KOPT-K1 (cell line): ENCODE measurements around the gene LRP1B.

Experiments
- H3K27ac ChIP-seq: fragments of 200-600 bp; sonication (generic); 2 replicates; pipeline ENCODE4 v1.5.1; 2016; ENCODE audit warnings: antibody characterized with exemption, mild to moderate bottlenecking, low read depth, low read length; ENCODE audit not compliant: poor library complexity, severe bottlenecking
- H3K36me3 ChIP-seq: fragments of 200-600 bp; sonication (generic); 2 replicates; pipeline ENCODE4 v1.5.1; 2017; ENCODE audit warnings: antibody characterized with exemption, mild to moderate bottlenecking, low read length, moderate library complexity; ENCODE audit not compliant: insufficient read depth
- H3K9me3 ChIP-seq: fragments of 200-600 bp; sonication (generic); 2 replicates; pipeline ENCODE4 v1.5.1; 2017; ENCODE audit warnings: antibody characterized with exemption, low read length, mild to moderate bottlenecking; ENCODE audit not compliant: insufficient read depth, poor library complexity, severe bottlenecking

LRP1B gene

GRCh38 chr2:140201572-140201971 is 1929.2 kb downstream of the LRP1B start:
- H3K9me3 ChIP-seq: no peaks in the 10 kb centered on the region
- H3K36me3 ChIP-seq: no peaks in the 10 kb centered on the region
- no peak overlapping the region for H3K27ac ChIP-seq

- H3K27ac ChIP-seq: no peak overlapping the region
- no peaks in the 10 kb centered on the region for H3K9me3 ChIP-seq
- H3K36me3 ChIP-seq: no peaks in the 10 kb centered on the region
Observed at GRCh38 chr2:140200764-140201163, 1930.1 kb downstream of the LRP1B start.

- H3K36me3 ChIP-seq: no peaks in the 10 kb centered on the region
Observed at GRCh38 chr2:140200307-140200706, 1930.5 kb downstream of the LRP1B start.

GRCh38 chr2:140199312-140199711 is 1931.5 kb downstream of the LRP1B start:
- no peaks in the 10 kb centered on the region for H3K36me3 ChIP-seq
- no peak overlapping the region for H3K27ac ChIP-seq
- no peaks in the 10 kb centered on the region for H3K9me3 ChIP-seq

More at GRCh38 chr2:140200307-140200706, 1930.5 kb downstream of the LRP1B start:
- no peaks in the 10 kb centered on the region for H3K9me3 ChIP-seq
- no peak overlapping the region for H3K27ac ChIP-seq

- Histone ChIP-seq H3K27ac (no peak overlapping the region), H3K9me3 (no peaks in the 10 kb centered on the region), H3K36me3 (no peaks in the 10 kb centered on the region)
Observed at GRCh38 chr2:140187086-140187485, 1943.7 kb downstream of the LRP1B start.

- Histone ChIP-seq H3K36me3 (no peaks in the 10 kb centered on the region), H3K9me3 (no peaks in the 10 kb centered on the region), H3K27ac (no peak overlapping the region)
Observed at GRCh38 chr2:140186313-140186712, 1944.5 kb downstream of the LRP1B start.

- Histone ChIP-seq H3K9me3 (no peaks in the 10 kb centered on the region), H3K27ac (no peak overlapping the region), H3K36me3 (no peaks in the 10 kb centered on the region)
Observed at GRCh38 chr2:140185076-140185475, 1945.7 kb downstream of the LRP1B start.

- no peak overlapping the region for H3K27ac ChIP-seq
- no peaks in the 10 kb centered on the region for H3K9me3 ChIP-seq
- H3K36me3 ChIP-seq: no peaks in the 10 kb centered on the region
Observed at GRCh38 chr2:140183056-140183765, 1947.6 kb downstream of the LRP1B start.
